IMR-90 (cell line): Measurements from ENCODE around the gene HSPH1.

Source experiments
- POLR2A ChIP-seq: IDR thresholded peaks from 2 replicates; pipeline ENCODE4 v1.6.1; 2012; ENCODE audit warnings: mild to moderate bottlenecking, low read depth, low read length
- TF ChIP-seq, protein P1 (sequence below): conservative IDR thresholded peaks from 2 replicates; pipeline ENCODE4 v1.5.1; 2012; ENCODE audit warnings: mild to moderate bottlenecking, low read depth, low read length, improper control_type of control experiment

DNA sequence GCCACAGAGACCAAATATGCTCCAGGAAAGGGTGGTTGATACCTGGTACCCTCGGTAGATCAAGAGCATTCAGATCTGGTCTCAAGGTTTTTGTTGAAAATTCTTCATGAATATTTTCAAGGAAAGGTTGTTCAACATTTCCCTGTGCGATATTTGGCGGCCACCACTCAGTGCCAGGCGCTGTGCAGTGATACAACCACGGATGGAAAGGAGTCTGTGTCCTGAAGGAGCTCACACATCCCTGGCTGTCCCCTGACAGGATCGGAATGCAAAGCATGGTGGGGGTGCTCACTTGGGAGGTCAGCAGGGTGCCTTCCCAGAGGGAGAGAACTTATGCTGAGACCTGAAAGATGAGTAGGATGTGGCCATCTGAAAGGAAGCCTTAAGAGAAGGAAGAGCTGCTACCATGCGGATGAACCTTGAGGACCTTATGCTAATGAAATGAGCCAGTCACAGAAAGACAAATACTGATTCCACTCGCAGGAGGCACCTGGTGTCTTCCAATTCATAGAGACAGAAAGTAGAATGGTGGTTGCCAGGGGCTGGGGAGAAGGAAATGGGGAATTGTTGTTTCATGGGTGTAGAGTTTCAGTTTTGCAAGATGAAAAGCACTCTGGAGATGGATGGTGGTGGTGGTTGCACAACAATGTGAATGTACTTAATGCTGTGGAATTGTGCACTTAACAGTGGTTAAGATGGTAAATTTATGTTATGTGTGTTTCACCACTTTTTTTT is 41.6 kb downstream of the HSPH1 start:
- TF ChIP-seq, protein P1, sequence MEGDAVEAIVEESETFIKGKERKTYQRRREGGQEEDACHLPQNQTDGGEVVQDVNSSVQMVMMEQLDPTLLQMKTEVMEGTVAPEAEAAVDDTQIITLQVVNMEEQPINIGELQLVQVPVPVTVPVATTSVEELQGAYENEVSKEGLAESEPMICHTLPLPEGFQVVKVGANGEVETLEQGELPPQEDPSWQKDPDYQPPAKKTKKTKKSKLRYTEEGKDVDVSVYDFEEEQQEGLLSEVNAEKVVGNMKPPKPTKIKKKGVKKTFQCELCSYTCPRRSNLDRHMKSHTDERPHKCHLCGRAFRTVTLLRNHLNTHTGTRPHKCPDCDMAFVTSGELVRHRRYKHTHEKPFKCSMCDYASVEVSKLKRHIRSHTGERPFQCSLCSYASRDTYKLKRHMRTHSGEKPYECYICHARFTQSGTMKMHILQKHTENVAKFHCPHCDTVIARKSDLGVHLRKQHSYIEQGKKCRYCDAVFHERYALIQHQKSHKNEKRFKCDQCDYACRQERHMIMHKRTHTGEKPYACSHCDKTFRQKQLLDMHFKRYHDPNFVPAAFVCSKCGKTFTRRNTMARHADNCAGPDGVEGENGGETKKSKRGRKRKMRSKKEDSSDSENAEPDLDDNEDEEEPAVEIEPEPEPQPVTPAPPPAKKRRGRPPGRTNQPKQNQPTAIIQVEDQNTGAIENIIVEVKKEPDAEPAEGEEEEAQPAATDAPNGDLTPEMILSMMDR = no peak
- TF ChIP-seq POLR2A = no peak
